GM12878 (cell line): Measurements from ENCODE around the gene TYROBP. TPM values are rescaled to one million over a fixed set of nuclear protein-coding genes. Genes with fewer than 3 reads are reported as not detected.

Experiments used
- ATAC-seq: fragments of 200-7000 bp; cut with Tn5 transposase; 3 replicates; pipeline ENCODE4 v1.9.1; 2020; ENCODE audit warnings: mild to moderate bottlenecking, moderate library complexity
- BruUV-seq: library from RNA; stranded (reverse); fragments of 400-500 nt; replicated peaks from 2 replicates; lab custom pipeline; 2021; lab: Mats Ljungman, UMichigan
- CTCF ChIA-PET: fragments of 300-600 bp; sonication (Branson Sonifier 250); formaldehyde crosslinking; extraction: SDS; loops from one replicate; lab custom pipeline; 2021; ENCODE audit warnings: inconsistent platforms; lab: Yijun Ruan, JAX
- POLR2A ChIA-PET: fragments of 350-600 bp; formaldehyde crosslinking; extraction: SDS; loops from one replicate; lab custom pipeline; 2021; ENCODE audit warnings: inconsistent platforms; lab: Charles Lee
- RAD21 ChIA-PET: fragments of 300-600 bp; sonication (Branson Sonifier 250); formaldehyde crosslinking; loops from one replicate; lab custom pipeline; 2023; ENCODE audit warnings: antibody characterized with exemption; ENCODE audit not compliant: unreplicated experiment; lab: Charles Lee
- SMC1A ChIA-PET: fragments of 300-600 bp; sonication (Branson Sonifier 250); formaldehyde crosslinking; loops from one replicate; lab custom pipeline; 2023; ENCODE audit not compliant: unreplicated experiment, uncharacterized antibody; lab: Charles Lee
- DNase-seq: peaks from one replicate; pipeline ENCODE4 v3.0.0-alpha.2; 2011; ENCODE audit warnings: low read depth, low spot score
- FAIRE-seq: peaks from 3 replicates; lab custom pipeline; 2011; peaks lifted over from hg19 to GRCh38; lab: Jason Lieb, UNC
- H2AFZ ChIP-seq: 2 replicates; pipeline ENCODE4 v1.6.0; 2011; ENCODE audit warnings: low read depth, low read length, control low read depth; ENCODE audit not compliant: control insufficient read depth
- H3K27ac ChIP-seq: 2 replicates; pipeline ENCODE4 v1.5.1; 2011; ENCODE audit warnings: control low read depth; ENCODE audit not compliant: control insufficient read depth, insufficient read depth
- H3K27me3 ChIP-seq, 2 experiments: replicated peaks in 1 of 2; 2 replicates each; pipeline versions ENCODE4 v1.6.0 to v1.6.1; 2011; ENCODE audit warnings: low read length in 1 of 2; ENCODE audit not compliant: control insufficient read depth in 2 of 2, insufficient read depth in 2 of 2
- H3K36me3 ChIP-seq, 2 experiments: 2 replicates each; pipeline ENCODE4 v1.5.1; 2011; ENCODE audit warnings: low read length in 1 of 2; ENCODE audit not compliant: control insufficient read depth in 2 of 2, insufficient read depth in 2 of 2
- H3K4me1 ChIP-seq: 2 replicates; pipeline ENCODE4 v1.6.1; 2011; ENCODE audit warnings: mild to moderate bottlenecking, low read length, moderate library complexity, mixed read lengths; ENCODE audit not compliant: control insufficient read depth, insufficient read depth
- H3K4me2 ChIP-seq: 2 replicates; pipeline ENCODE4 v1.6.0; 2011; ENCODE audit warnings: control low read depth; ENCODE audit not compliant: control insufficient read depth, insufficient read depth
- H3K4me3 ChIP-seq: fragments of 200-600 bp; sonication (generic); 2 replicates; pipeline ENCODE4 v1.5.1; 2016
- H3K79me2 ChIP-seq: 2 replicates; pipeline ENCODE4 v1.6.0; 2011; ENCODE audit warnings: low read length; ENCODE audit not compliant: control insufficient read depth, insufficient read depth
- H3K9ac ChIP-seq: 2 replicates; pipeline ENCODE4 v1.8.0; 2011; ENCODE audit warnings: low read length, control low read depth, mixed read lengths; ENCODE audit not compliant: control insufficient read depth, insufficient read depth
- H3K9me3 ChIP-seq: replicated peaks from 3 replicates; pipeline ENCODE4 v1.5.1; 2011; ENCODE audit warnings: mild to moderate bottlenecking, low read length; ENCODE audit not compliant: control insufficient read depth, insufficient read depth
- H4K20me1 ChIP-seq: 2 replicates; pipeline ENCODE4 v1.6.0; 2011; ENCODE audit not compliant: control insufficient read depth, insufficient read depth
- BCL11A ChIP-seq: IDR thresholded peaks from 2 replicates; pipeline ENCODE4 v1.6.1; 2011; ENCODE audit warnings: low read depth, low read length
- CUX1 ChIP-seq: IDR thresholded peaks from 2 replicates; pipeline ENCODE4 v1.6.1; 2012; ENCODE audit warnings: improper control_type of control experiment, low read depth, low read length; ENCODE audit not compliant: insufficient replicate concordance
- JUNB ChIP-seq: IDR thresholded peaks from 2 replicates; pipeline ENCODE4 v1.6.1; 2016; ENCODE audit warnings: antibody characterized with exemption, mild to moderate bottlenecking
- NFYA ChIP-seq: IDR thresholded peaks from 2 replicates; pipeline ENCODE4 v1.6.1; 2011; ENCODE audit warnings: low read depth, mild to moderate bottlenecking, low read length, improper control_type of control experiment, borderline replicate concordance
- RCOR1 ChIP-seq: conservative IDR thresholded peaks from 2 replicates; pipeline ENCODE4 v1.6.1; 2012; ENCODE audit warnings: low read depth, low read length, improper control_type of control experiment
- RELA ChIP-seq: fragments of 450-650 bp; IDR thresholded peaks from 2 replicates; pipeline ENCODE4 v1.8.0; 2014; ENCODE audit warnings: borderline replicate concordance; ENCODE audit not compliant: partially characterized antibody
- RFX5 ChIP-seq: IDR thresholded peaks from 2 replicates; pipeline ENCODE4 v1.6.1; 2011; ENCODE audit warnings: low read depth, low read length, improper control_type of control experiment
- SREBF2 ChIP-seq: IDR thresholded peaks from 2 replicates; pipeline ENCODE4 v1.6.1; 2012; ENCODE audit warnings: mild to moderate bottlenecking, low read length
- WGBS: methylation state at CpG from one replicate; pipeline ENCODE4 v1.1.6; 2016; ENCODE audit warnings: low lambda C conversion rate; ENCODE audit not compliant: insufficient replicate concordance, insufficient coverage; ENCODE audit errors: missing lambda C conversion rate; 5-methylcytosine and 5-hydroxymethylcytosine counted together
- in situ Hi-C: fragments of 300-500 bp; cut with MboI; formaldehyde crosslinking; loops from 9 replicates; pipeline ENCODE4 v1.14.3; 2018; ENCODE audit warnings: mixed read lengths
- intact Hi-C: fragments of 100-400 bp; cut with micrococcal nuclease; formaldehyde crosslinking; loops from one replicate; pipeline ENCODE4 v1.14.2; 2022; ENCODE audit not compliant: unreplicated experiment
- polyA plus RNA-seq, 11 experiments: library from polyadenylated mRNA; depleted of rRNA in 4 of 11; unstranded in 6 of 11; stranded (reverse) in 5 of 11; fragments of >200 nt; fragmentation: Nextera tagmentation in 4 of 11; fragmentation: Illumina TruSeq in 1 of 11; extraction: Ambion mirVana in 4 of 11; extraction: Trizol in 1 of 11; gene quantifications; 1 replicate in 1 of 11; 2 replicates in 10 of 11; pipeline versions ENCODE4 v1.2.1 to v1.2.3, GENCODE V29; 2011 to 2016; ENCODE audit warnings: inconsistent platforms in 2 of 11, missing spikeins in 2 of 11, low read depth in 1 of 11
- total RNA-seq, 4 experiments: library from RNA; depleted of rRNA in 3 of 4; stranded (reverse); fragments of >200 nt in 3 of 4; fragmentation: Illumina TruSeq in 1 of 4; extraction: Trizol in 1 of 4; gene quantifications; 2 replicates each; pipeline versions ENCODE4 v1.2.1 to v1.2.3, GENCODE V29; 2013 to 2021
- TF ChIP-seq, protein P1 (sequence below): fragments of 450-650 bp; IDR thresholded peaks from 2 replicates; pipeline ENCODE4 v1.6.1; 2018; ENCODE audit warnings: mild to moderate bottlenecking, low read depth, moderate library complexity; ENCODE audit not compliant: partially characterized antibody
- TF ChIP-seq, protein P2 (sequence below): IDR thresholded peaks from 2 replicates; pipeline ENCODE4 v1.6.1; 2011; ENCODE audit warnings: mild to moderate bottlenecking, low read depth, low read length, moderate library complexity; ENCODE audit not compliant: insufficient replicate concordance

Gene TYROBP
- total and polyA plus RNA-seq, 10 of the 15 experiments (the other 5 are each of a cell fraction or from before 2014, with no cell fraction given), result 0.33 to 2.4 (median 0.58) TPM; not detected in 2

- no peaks in the 10 kb centered on the region for H3K27me3 ChIP-seq
- no peaks in the 10 kb centered on the region for H3K36me3 ChIP-seq
- no TSS peak for BruUV-seq
- TF ChIP-seq CUX1 (no peak), RCOR1 (no peak), BCL11A (no peak), RELA (no peak), RFX5 (no peak), SREBF2 (no peak), NFYA (no peak), JUNB (no peak)
- TF ChIP-seq, protein P1, sequence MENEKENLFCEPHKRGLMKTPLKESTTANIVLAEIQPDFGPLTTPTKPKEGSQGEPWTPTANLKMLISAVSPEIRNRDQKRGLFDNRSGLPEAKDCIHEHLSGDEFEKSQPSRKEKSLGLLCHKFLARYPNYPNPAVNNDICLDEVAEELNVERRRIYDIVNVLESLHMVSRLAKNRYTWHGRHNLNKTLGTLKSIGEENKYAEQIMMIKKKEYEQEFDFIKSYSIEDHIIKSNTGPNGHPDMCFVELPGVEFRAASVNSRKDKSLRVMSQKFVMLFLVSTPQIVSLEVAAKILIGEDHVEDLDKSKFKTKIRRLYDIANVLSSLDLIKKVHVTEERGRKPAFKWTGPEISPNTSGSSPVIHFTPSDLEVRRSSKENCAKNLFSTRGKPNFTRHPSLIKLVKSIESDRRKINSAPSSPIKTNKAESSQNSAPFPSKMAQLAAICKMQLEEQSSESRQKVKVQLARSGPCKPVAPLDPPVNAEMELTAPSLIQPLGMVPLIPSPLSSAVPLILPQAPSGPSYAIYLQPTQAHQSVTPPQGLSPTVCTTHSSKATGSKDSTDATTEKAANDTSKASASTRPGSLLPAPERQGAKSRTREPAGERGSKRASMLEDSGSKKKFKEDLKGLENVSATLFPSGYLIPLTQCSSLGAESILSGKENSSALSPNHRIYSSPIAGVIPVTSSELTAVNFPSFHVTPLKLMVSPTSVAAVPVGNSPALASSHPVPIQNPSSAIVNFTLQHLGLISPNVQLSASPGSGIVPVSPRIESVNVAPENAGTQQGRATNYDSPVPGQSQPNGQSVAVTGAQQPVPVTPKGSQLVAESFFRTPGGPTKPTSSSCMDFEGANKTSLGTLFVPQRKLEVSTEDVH, result no peak
- TF ChIP-seq, protein P2, sequence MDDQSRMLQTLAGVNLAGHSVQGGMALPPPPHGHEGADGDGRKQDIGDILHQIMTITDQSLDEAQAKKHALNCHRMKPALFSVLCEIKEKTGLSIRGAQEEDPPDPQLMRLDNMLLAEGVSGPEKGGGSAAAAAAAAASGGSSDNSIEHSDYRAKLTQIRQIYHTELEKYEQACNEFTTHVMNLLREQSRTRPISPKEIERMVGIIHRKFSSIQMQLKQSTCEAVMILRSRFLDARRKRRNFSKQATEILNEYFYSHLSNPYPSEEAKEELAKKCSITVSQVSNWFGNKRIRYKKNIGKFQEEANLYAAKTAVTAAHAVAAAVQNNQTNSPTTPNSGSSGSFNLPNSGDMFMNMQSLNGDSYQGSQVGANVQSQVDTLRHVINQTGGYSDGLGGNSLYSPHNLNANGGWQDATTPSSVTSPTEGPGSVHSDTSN, result no peak
- SMC1A ChIA-PET, result interaction anchor here (7.9 kb wide), 1 partner anchor 10 kb away, joined by 68 read pairs; no protein-coding TSS in a partner anchor
- no peak overlapping the region for H3K4me3 ChIP-seq
- intact Hi-C loops, result no loop called here
- H3K4me2 ChIP-seq, result no peak overlapping the region
- FAIRE-seq (no peak), ATAC-seq (no peak), DNase-seq (no peak)
- no peak overlapping the region for H3K27ac ChIP-seq
- H3K79me2 ChIP-seq, result no peaks in the 10 kb centered on the region
- in situ Hi-C loops, result no loop called here
- no peaks in the 10 kb centered on the region for H4K20me1 ChIP-seq
- no peaks in the 10 kb centered on the region for H3K9me3 ChIP-seq
- WGBS, result 82% methylated on average over 11 of the region's 11 CpGs
- RAD21 ChIA-PET, result no interaction called here
- CTCF ChIA-PET, result interaction anchor here (1.1 kb wide), 1 partner anchor 12 kb away, joined by 5 read pairs; no protein-coding TSS in a partner anchor
- no peak overlapping the region for H3K9ac ChIP-seq
- POLR2A ChIA-PET, result no interaction called here
- H2AFZ ChIP-seq, result no peak overlapping the region
- peaks cover 14% of the 10 kb centered on the region for H3K4me1 ChIP-seq
Observed at GRCh38 chr19:35919306-35919705, 11.2 kb upstream of the TYROBP start.
